Upper lobe of left lung (tissue), 6 donors: ENCODE results near the gene PDE1C. TPM values are rescaled to one million over a fixed set of nuclear protein-coding genes. Genes with fewer than 3 reads are reported as not detected.

Experiments used
- ATAC-seq, 2 donors: fragments of 200-7000 bp; cut with Tn5 transposase; one replicate each; pipeline ENCODE4 v1.9.1; 2022; ENCODE audit warnings: mild to moderate bottlenecking in 2 of 2, moderate library complexity in 2 of 2; ENCODE audit not compliant: low FRiP score in 2 of 2
- DNase-seq, 2 donors: peaks; one replicate each; pipeline ENCODE4 v3.0.0-alpha.2; 2019 to 2020
- H3K27ac ChIP-seq, 4 donors: fragments of 200-600 bp; sonication (generic); one replicate each; pipeline ENCODE4 v1.5.1; 2016 to 2019
- H3K27me3 ChIP-seq, 4 donors: fragments of 200-600 bp; sonication (generic); one replicate each; pipeline ENCODE4 v1.5.1; 2017 to 2019
- H3K36me3 ChIP-seq, 4 donors: fragments of 200-600 bp; sonication (generic); one replicate each; pipeline ENCODE4 v1.5.1; 2016 to 2019
- H3K4me1 ChIP-seq, 4 donors: fragments of 200-600 bp; sonication (generic); one replicate each; pipeline ENCODE4 v1.5.1; 2018 to 2019
- H3K4me3 ChIP-seq, 4 donors: fragments of 200-600 bp; sonication (generic); one replicate each; pipeline ENCODE4 v1.5.1; 2017 to 2019; ENCODE audit warnings: mild to moderate bottlenecking in 2 of 4, moderate library complexity in 1 of 4
- H3K9me3 ChIP-seq, 4 donors: fragments of 200-600 bp; sonication (generic); one replicate each; pipeline ENCODE4 v1.5.1; 2018 to 2019
- EP300 ChIP-seq, 4 donors: sonication (generic); formaldehyde crosslinking; IDR thresholded peaks; one replicate each; pipeline ENCODE4 v1.5.1; 2017; ENCODE audit warnings: antibody characterized with exemption in 4 of 4, control low read depth in 2 of 4
- POLR2A ChIP-seq, 4 donors: fragments of 450-650 bp; IDR thresholded peaks; one replicate each; pipeline ENCODE4 v1.5.1; 2016 to 2017; ENCODE audit warnings: antibody characterized with exemption in 4 of 4, mild to moderate bottlenecking in 2 of 4
- POLR2AphosphoS5 ChIP-seq, 2 donors: sonication (generic); formaldehyde crosslinking; IDR thresholded peaks; one replicate each; pipeline ENCODE4 v1.5.1; 2017; ENCODE audit warnings: antibody characterized with exemption in 2 of 2
- WGBS, 2 donors: methylation state at CpG; one replicate each; pipeline ENCODE4 v1.1.5; 2017 to 2018; 5-methylcytosine and 5-hydroxymethylcytosine counted together
- total RNA-seq, 6 donors: library from RNA; depleted of rRNA in 4 of 6; stranded (reverse); fragments of >200 nt in 4 of 6; gene quantifications; one replicate each; pipeline versions ENCODE4 v1.1.0 to v1.2.1, GENCODE V29; 2016 to 2021
- TF ChIP-seq, protein P1 (sequence below), 6 experiments: fragments of 450-650 bp in 4 of 6; fragments of 200-600 bp in 2 of 6; sonication (generic) in 2 of 6; IDR thresholded peaks; one replicate each; pipeline ENCODE4 v1.5.1; 2016 to 2019; ENCODE audit warnings: antibody characterized with exemption in 6 of 6
- donor health status: DM: no; HTN: no; CAD: no; lungs with moderate emphysema.
- donor health status: DM: no; HTN: yes; CAD: no; lungs with severe emphysema.

The PDE1C gene
- total RNA-seq, 6 donors from 2014 or later, result 5.6 to 38.8 (median 11.3) TPM

DNA sequence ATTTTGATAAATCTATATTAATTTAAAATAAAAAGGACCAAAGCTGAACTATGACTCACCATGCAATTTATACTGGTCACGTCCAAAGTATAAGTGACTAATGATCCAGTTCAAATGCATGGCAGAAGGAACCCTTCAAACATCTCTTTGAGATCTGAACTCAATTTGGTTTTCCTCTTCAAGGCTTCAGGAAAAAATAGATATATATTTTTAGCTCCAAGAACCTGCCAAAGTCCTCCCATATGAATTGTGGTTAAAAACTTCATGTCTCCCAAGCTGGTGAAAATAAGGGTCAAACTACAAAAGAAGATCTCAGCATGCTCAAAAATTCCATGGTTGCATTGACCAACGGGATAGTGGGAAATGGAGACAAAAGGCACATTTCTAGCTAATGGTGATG, 34.6 kb upstream of the PDE1C start:
- Histone ChIP-seq H3K36me3 (no peaks in the 10 kb centered on the region), H3K4me3 (no peak overlapping the region), H3K27ac (no peak overlapping the region), H3K27me3 (no peaks in the 10 kb centered on the region), H3K4me1 (no peaks in the 10 kb centered on the region), H3K9me3 (no peaks in the 10 kb centered on the region)
- WGBS, 2 donors, result 85% methylated on average over 2 of the region's 2 CpGs
- ATAC-seq (no peak), DNase-seq (no peak)
- no peak for TF ChIP-seq EP300 (IDR thresholded peaks at IDR 0.05)
- no peak for TF ChIP-seq POLR2AphosphoS5 (IDR thresholded peaks at IDR 0.05)
- TF ChIP-seq, protein P1, sequence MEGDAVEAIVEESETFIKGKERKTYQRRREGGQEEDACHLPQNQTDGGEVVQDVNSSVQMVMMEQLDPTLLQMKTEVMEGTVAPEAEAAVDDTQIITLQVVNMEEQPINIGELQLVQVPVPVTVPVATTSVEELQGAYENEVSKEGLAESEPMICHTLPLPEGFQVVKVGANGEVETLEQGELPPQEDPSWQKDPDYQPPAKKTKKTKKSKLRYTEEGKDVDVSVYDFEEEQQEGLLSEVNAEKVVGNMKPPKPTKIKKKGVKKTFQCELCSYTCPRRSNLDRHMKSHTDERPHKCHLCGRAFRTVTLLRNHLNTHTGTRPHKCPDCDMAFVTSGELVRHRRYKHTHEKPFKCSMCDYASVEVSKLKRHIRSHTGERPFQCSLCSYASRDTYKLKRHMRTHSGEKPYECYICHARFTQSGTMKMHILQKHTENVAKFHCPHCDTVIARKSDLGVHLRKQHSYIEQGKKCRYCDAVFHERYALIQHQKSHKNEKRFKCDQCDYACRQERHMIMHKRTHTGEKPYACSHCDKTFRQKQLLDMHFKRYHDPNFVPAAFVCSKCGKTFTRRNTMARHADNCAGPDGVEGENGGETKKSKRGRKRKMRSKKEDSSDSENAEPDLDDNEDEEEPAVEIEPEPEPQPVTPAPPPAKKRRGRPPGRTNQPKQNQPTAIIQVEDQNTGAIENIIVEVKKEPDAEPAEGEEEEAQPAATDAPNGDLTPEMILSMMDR (IDR thresholded peaks at IDR 0.05), result no peak
- TF ChIP-seq POLR2A (IDR thresholded peaks at IDR 0.05), result no peak

DNA sequence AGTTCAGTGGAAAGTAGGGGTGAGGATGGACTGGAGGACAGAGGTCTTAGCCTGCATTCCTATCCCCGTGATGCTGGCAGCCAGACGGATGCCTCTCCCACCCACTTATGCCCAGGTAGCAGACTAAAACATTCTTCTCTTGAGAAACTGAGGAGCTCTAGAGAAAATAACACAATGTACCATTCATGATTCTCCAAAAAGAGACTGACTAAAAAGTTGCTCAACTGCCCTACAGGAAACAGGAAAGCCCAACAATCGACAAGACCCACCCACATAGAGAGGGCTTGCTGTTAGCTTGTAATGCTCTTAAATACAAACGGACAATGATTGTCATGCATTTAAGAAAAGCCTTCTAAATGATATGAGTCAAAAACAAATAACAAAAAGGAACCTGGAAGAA, 33.2 kb upstream of the PDE1C start:
- TF ChIP-seq, protein P1 (IDR thresholded peaks at IDR 0.05), result no peak
- TF ChIP-seq POLR2A (IDR thresholded peaks at IDR 0.05) (no peak), POLR2AphosphoS5 (IDR thresholded peaks at IDR 0.05) (no peak), EP300 (IDR thresholded peaks at IDR 0.05) (no peak)
- no peak for DNase-seq
- ATAC-seq, result no peak
- Histone ChIP-seq H3K36me3 (no peaks in the 10 kb centered on the region), H3K4me3 (no peak overlapping the region), H3K27ac (no peak overlapping the region), H3K27me3 (no peaks in the 10 kb centered on the region), H3K4me1 (no peaks in the 10 kb centered on the region), H3K9me3 (no peaks in the 10 kb centered on the region)
- WGBS, 2 donors, result 65 to 67% methylated on average over 4 of the region's 4 CpGs

DNA sequence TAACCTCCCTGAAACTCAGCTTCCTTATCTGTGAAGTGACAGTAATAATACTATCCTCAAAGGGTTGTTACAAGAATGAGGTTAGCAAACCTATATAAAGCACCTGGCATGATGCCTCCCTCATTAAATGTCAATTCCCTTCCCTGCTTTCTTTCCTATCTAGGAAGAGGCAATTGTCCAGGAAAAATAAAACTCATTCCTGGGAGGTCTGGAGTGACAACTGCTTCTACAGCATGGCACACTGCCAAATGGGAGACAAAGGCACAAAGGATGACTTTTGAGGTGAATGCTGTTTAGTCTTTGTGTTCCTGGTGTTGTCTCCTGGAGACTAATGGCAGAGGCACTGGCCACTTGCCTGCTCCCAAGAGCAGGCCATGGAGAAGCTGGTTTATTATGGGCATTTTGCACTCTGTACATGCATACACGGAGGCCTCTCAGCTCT, 32.2 kb upstream of the PDE1C start:
- TF ChIP-seq EP300 (IDR thresholded peaks at IDR 0.05), result no peak
- no peak for TF ChIP-seq POLR2A (IDR thresholded peaks at IDR 0.05)
- TF ChIP-seq, protein P1 (IDR thresholded peaks at IDR 0.05), result no peak
- TF ChIP-seq POLR2AphosphoS5 (IDR thresholded peaks at IDR 0.05), result no peak
- H3K4me1 ChIP-seq, result no peaks in the 10 kb centered on the region
- H3K9me3 ChIP-seq, result no peaks in the 10 kb centered on the region
- H3K4me3 ChIP-seq, result no peak overlapping the region
- H3K27ac ChIP-seq, result no peak overlapping the region
- 89% methylated on average over 1 of the region's 1 CpG; no CpG with 5 or more reads in 1 of the 2 donors for WGBS, 2 donors
- DNase-seq (no peak), ATAC-seq (no peak)
- H3K36me3 ChIP-seq, result no peaks in the 10 kb centered on the region
- no peaks in the 10 kb centered on the region for H3K27me3 ChIP-seq

DNA sequence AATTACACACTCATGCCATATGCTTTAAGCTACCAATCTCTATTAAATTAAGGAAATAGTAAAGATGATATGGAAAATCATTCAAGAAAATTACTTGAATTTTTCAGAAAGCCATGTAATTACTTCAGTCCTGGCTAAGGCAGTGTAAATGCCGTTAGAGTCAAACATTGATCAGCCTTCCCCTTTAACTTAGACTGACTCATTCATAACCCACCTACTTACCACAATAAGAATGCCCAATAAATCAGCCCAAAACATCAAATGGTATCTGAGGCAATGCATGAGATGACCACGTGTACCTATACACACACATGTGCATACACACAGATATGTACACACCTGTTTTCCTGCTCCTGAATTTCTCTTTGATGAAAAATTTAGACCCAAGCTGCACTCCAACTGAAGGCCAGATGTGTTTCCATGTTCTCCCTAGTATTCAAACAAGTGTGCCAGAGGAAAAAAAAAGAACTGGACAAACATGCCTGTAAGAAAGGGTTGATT, 30.2 kb upstream of the PDE1C start:
- WGBS, 2 donors, result 86 to 95% methylated on average over 2 of the region's 2 CpGs
- no peak overlapping the region for H3K27ac ChIP-seq
- no peaks in the 10 kb centered on the region for H3K9me3 ChIP-seq
- no peaks in the 10 kb centered on the region for H3K27me3 ChIP-seq
- no peak for ATAC-seq
- H3K4me1 ChIP-seq, result no peaks in the 10 kb centered on the region
- no peaks in the 10 kb centered on the region for H3K36me3 ChIP-seq
- DNase-seq, result no peak
- TF ChIP-seq POLR2AphosphoS5 (IDR thresholded peaks at IDR 0.05) (no peak), EP300 (IDR thresholded peaks at IDR 0.05) (no peak), POLR2A (IDR thresholded peaks at IDR 0.05) (no peak)
- TF ChIP-seq, protein P1 (IDR thresholded peaks at IDR 0.05), result no peak
- no peak overlapping the region for H3K4me3 ChIP-seq

DNA sequence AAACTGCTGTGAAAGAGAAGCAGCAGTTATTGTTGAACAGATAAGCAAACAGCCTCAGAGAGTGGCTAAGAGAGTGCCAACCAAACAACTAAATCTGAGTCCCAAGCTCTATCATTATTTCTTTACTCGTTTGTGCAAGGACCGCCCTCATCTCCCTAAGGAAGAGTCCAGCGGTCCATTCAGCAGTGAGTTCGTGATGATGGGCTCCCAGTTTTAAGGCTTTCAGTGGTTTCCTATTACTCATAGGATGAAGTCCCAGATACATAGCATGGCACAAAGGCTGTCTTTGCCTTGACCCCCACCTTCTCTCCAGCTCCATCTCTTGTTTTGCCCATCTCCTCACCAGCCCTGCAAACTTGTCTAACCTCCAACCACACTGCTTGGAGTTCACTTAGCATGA, 24.3 kb upstream of the PDE1C start:
- ATAC-seq (no peak), DNase-seq (no peak)
- TF ChIP-seq, protein P1 (IDR thresholded peaks at IDR 0.05), result no peak
- TF ChIP-seq POLR2AphosphoS5 (IDR thresholded peaks at IDR 0.05) (no peak), POLR2A (IDR thresholded peaks at IDR 0.05) (no peak), EP300 (IDR thresholded peaks at IDR 0.05) (no peak)
- no peak overlapping the region for H3K27ac ChIP-seq
- no peak overlapping the region for H3K4me3 ChIP-seq
- WGBS, 2 donors, result 94 to 96% methylated on average over 4 of the region's 4 CpGs
- no peaks in the 10 kb centered on the region for H3K36me3 ChIP-seq
- no peaks in the 10 kb centered on the region for H3K9me3 ChIP-seq
- H3K27me3 ChIP-seq, result no peaks in the 10 kb centered on the region
- H3K4me1 ChIP-seq, result peaks cover 0 to 3% (median 2%) of the 10 kb centered on the region in 4 donors
